Endothelial cell of umbilical vein (primary cell): ENCODE data around the gene RGS7. TPM values are rescaled to one million over a fixed set of nuclear protein-coding genes. Genes with fewer than 3 reads are reported as not detected.

ENCODE experiments used
- BruUV-seq: library from RNA; stranded (reverse); fragments of 400-500 nt; replicated peaks from 2 replicates; lab custom pipeline; 2021; lab: Mats Ljungman, UMichigan
- CTCF ChIA-PET: fragments of 300-600, 350-600 bp; sonication (Branson Sonifier 250); formaldehyde crosslinking; loops from one replicate; lab custom pipeline; 2021; ENCODE audit warnings: antibody characterized with exemption, inconsistent platforms; lab: Charles Lee
- POLR2A ChIA-PET: fragments of 300-600, 350-600 bp; sonication (Branson Sonifier 250); formaldehyde crosslinking; loops from one replicate; lab custom pipeline; 2021; ENCODE audit warnings: antibody characterized with exemption, inconsistent platforms; lab: Charles Lee
- DNase-seq: peaks from one replicate; pipeline ENCODE4 v3.0.0-alpha.2; 2011; ENCODE audit warnings: low read depth, low spot score
- FAIRE-seq: peaks from 2 replicates; lab custom pipeline; 2011; peaks lifted over from hg19 to GRCh38; lab: Jason Lieb, UNC
- H2AFZ ChIP-seq: 2 replicates; pipeline ENCODE4 v1.6.0; 2012; ENCODE audit warnings: low read depth, low read length, control low read depth, inconsistent platforms
- H3K27ac ChIP-seq: 2 replicates; pipeline ENCODE4 v1.5.1; 2011; ENCODE audit warnings: low read depth, mild to moderate bottlenecking, control low read depth, low read length, moderate library complexity; ENCODE audit not compliant: insufficient read depth
- H3K27me3 ChIP-seq, 2 experiments: 2 replicates each; pipeline versions ENCODE4 v1.6.0 to v1.6.1; 2011; ENCODE audit warnings: low read length in 2 of 2, mixed read lengths in 1 of 2; ENCODE audit not compliant: control insufficient read depth in 2 of 2, insufficient read depth in 2 of 2
- H3K36me3 ChIP-seq, 2 experiments: 2 replicates in 1 of 2; 3 replicates in 1 of 2; pipeline ENCODE4 v1.5.1; 2011; ENCODE audit warnings: low read length in 2 of 2, mild to moderate bottlenecking in 1 of 2, moderate library complexity in 1 of 2; ENCODE audit not compliant: control insufficient read depth in 2 of 2, insufficient read depth in 2 of 2; ENCODE audit errors: extremely low read depth in 1 of 2
- H3K4me1 ChIP-seq: 3 replicates; pipeline ENCODE4 v1.5.1; 2011; ENCODE audit warnings: mild to moderate bottlenecking, low read length; ENCODE audit not compliant: control insufficient read depth, insufficient read depth; ENCODE audit errors: extremely low read depth
- H3K4me2 ChIP-seq: 2 replicates; pipeline ENCODE4 v1.6.1; 2011; ENCODE audit warnings: low read length, control low read depth, mixed read lengths; ENCODE audit not compliant: insufficient read depth
- H3K4me3 ChIP-seq, 3 experiments: fragments of 200-600 bp in 1 of 3; sonication (generic), shearing (Covaris generic) in 1 of 3; replicated peaks in 1 of 3; 2 replicates each; pipeline ENCODE4 v1.5.1; 2011 to 2016; ENCODE audit warnings: control low read depth in 3 of 3, low read length in 3 of 3, mild to moderate bottlenecking in 2 of 3, inconsistent platforms in 1 of 3, low read depth in 1 of 3, moderate library complexity in 1 of 3; ENCODE audit not compliant: insufficient read depth in 1 of 3
- H3K79me2 ChIP-seq: 2 replicates; pipeline ENCODE4 v1.6.0; 2012; ENCODE audit warnings: low read length, inconsistent platforms; ENCODE audit not compliant: control insufficient read depth, insufficient read depth
- H3K9ac ChIP-seq: replicated peaks from 2 replicates; pipeline ENCODE3; 2011; ENCODE audit warnings: low read length, control low read depth; ENCODE audit not compliant: insufficient read depth; ENCODE audit errors: extremely low read depth
- H3K9me1 ChIP-seq: replicated peaks from 3 replicates; pipeline ENCODE4 v1.6.0; 2011; ENCODE audit warnings: mild to moderate bottlenecking, low read length; ENCODE audit not compliant: control insufficient read depth, insufficient read depth; ENCODE audit errors: extremely low read depth
- H3K9me3 ChIP-seq: replicated peaks from 2 replicates; pipeline ENCODE4 v1.5.1; 2012; ENCODE audit warnings: low read length, inconsistent platforms; ENCODE audit not compliant: control insufficient read depth, insufficient read depth
- H4K20me1 ChIP-seq: replicated peaks from 2 replicates; pipeline ENCODE3; 2011; ENCODE audit warnings: mild to moderate bottlenecking, low read length; ENCODE audit not compliant: control insufficient read depth, insufficient read depth; ENCODE audit errors: extremely low read depth
- EZH2 ChIP-seq: IDR thresholded peaks from 2 replicates; pipeline ENCODE4 v1.6.1; 2012; ENCODE audit warnings: borderline replicate concordance, low read depth, mild to moderate bottlenecking, moderate library complexity, low read length, inconsistent platforms; ENCODE audit not compliant: severe bottlenecking
- FOS ChIP-seq: IDR thresholded peaks from 2 replicates; pipeline ENCODE4 v1.6.1; 2011; ENCODE audit warnings: mild to moderate bottlenecking, low read length, moderate library complexity, borderline replicate concordance; ENCODE audit not compliant: insufficient read depth
- GATA2 ChIP-seq: IDR thresholded peaks from 2 replicates; pipeline ENCODE4 v1.7.0; 2011; ENCODE audit warnings: low read depth, mild to moderate bottlenecking, moderate library complexity, mixed read lengths, low read length; ENCODE audit not compliant: insufficient read length, insufficient read depth
- JUN ChIP-seq: IDR thresholded peaks from 2 replicates; pipeline ENCODE4 v1.6.1; 2011; ENCODE audit warnings: borderline replicate concordance, low read depth; ENCODE audit not compliant: insufficient read length, insufficient read depth
- MAX ChIP-seq: IDR thresholded peaks from 2 replicates; pipeline ENCODE4 v1.6.1; 2011; ENCODE audit not compliant: insufficient read depth, insufficient read length
- MYC ChIP-seq: IDR thresholded peaks from one replicate; pipeline ENCODE4 v1.6.1; 2011; ENCODE audit warnings: mild to moderate bottlenecking, low read depth, low read length
- POLR2A ChIP-seq: IDR thresholded peaks from 2 replicates; pipeline ENCODE4 v1.6.1; 2012; ENCODE audit warnings: low read depth, mild to moderate bottlenecking, control low read depth, low read length
- POLR2AphosphoS5 ChIP-seq: IDR thresholded peaks from 2 replicates; pipeline ENCODE4 v1.6.1; 2012; ENCODE audit warnings: low read depth, mild to moderate bottlenecking, control low read depth, low read length, moderate library complexity; ENCODE audit not compliant: insufficient read depth
- dilution Hi-C: fragments of 300-500 bp; cut with MboI; formaldehyde crosslinking; loops from one replicate; pipeline ENCODE4 v1.15.0; 2019; ENCODE audit warnings: low sequenced_read_pairs; ENCODE audit not compliant: extremely low pct_ligation_motif_present
- intact Hi-C: fragments of 100-400 bp; cut with micrococcal nuclease; formaldehyde crosslinking; loops from one replicate; pipeline ENCODE4 v1.10.0; 2022
- polyA plus RNA-seq, 4 experiments: library from polyadenylated mRNA; depleted of rRNA in 3 of 4; stranded (reverse) in 3 of 4; unstranded in 1 of 4; fragments of >200 nt; gene quantifications; 2 replicates each; pipeline versions ENCODE4 v1.2.1 to v1.2.3, GENCODE V29; 2011 to 2012; ENCODE audit warnings: missing spikeins in 1 of 4
- total RNA-seq: library from RNA; stranded (reverse); gene quantifications from 2 replicates; pipeline ENCODE4 v1.2.3, GENCODE V29; 2021
- TF ChIP-seq, protein P1 (sequence below), 2 donors: IDR thresholded peaks; 1 replicate in 1 of 2; 2 replicates in 1 of 2; pipeline ENCODE4 v1.5.1; 2011; ENCODE audit warnings: low read length in 2 of 2, mild to moderate bottlenecking in 2 of 2, moderate library complexity in 2 of 2, control low read depth in 1 of 2, inconsistent platforms in 1 of 2, low read depth in 1 of 2; ENCODE audit not compliant: insufficient read depth in 1 of 2; ENCODE audit errors: extremely low read depth in 1 of 2

RGS7 gene
- total and polyA plus RNA-seq, 2 donors (not counting 3 experiments of a cell fraction or from before 2014, with no cell fraction given), result 0.43 to 0.44 TPM

GRCh38 chr1:241007668-241008067 lies 349.3 kb downstream of the RGS7 start:
- CTCF ChIA-PET, result no interaction called here
- H3K4me1 ChIP-seq, result no peaks in the 10 kb centered on the region
- no peak overlapping the region for H3K27ac ChIP-seq
- POLR2A ChIA-PET, result no interaction called here
- FAIRE-seq (no peak), DNase-seq (no peak)
- no peak overlapping the region for H2AFZ ChIP-seq
- H3K4me2 ChIP-seq, result no peak overlapping the region
- TF ChIP-seq MYC (no peak), POLR2AphosphoS5 (no peak), POLR2A (no peak), MAX (no peak), JUN (no peak), GATA2 (no peak), EZH2 (no peak), FOS (no peak)
- TF ChIP-seq, protein P1, sequence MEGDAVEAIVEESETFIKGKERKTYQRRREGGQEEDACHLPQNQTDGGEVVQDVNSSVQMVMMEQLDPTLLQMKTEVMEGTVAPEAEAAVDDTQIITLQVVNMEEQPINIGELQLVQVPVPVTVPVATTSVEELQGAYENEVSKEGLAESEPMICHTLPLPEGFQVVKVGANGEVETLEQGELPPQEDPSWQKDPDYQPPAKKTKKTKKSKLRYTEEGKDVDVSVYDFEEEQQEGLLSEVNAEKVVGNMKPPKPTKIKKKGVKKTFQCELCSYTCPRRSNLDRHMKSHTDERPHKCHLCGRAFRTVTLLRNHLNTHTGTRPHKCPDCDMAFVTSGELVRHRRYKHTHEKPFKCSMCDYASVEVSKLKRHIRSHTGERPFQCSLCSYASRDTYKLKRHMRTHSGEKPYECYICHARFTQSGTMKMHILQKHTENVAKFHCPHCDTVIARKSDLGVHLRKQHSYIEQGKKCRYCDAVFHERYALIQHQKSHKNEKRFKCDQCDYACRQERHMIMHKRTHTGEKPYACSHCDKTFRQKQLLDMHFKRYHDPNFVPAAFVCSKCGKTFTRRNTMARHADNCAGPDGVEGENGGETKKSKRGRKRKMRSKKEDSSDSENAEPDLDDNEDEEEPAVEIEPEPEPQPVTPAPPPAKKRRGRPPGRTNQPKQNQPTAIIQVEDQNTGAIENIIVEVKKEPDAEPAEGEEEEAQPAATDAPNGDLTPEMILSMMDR (IDR thresholded peaks at IDR 0.05; ENCODE audit: extremely low read depth in 1 of 2, insufficient read depth in 1 of 2, low read depth in 1 of 2, low read length in 2 of 2), result no peak
- H3K9me3 ChIP-seq, result no peaks in the 10 kb centered on the region
- H3K9ac ChIP-seq, result no peak overlapping the region
- no peak overlapping the region for H3K4me3 ChIP-seq
- no TSS peak for BruUV-seq
- H3K79me2 ChIP-seq, result no peaks in the 10 kb centered on the region
- no peaks in the 10 kb centered on the region for H3K27me3 ChIP-seq
- H3K9me1 ChIP-seq, result no peaks in the 10 kb centered on the region
- no peaks in the 10 kb centered on the region for H4K20me1 ChIP-seq
- dilution Hi-C loops (no loop called here), intact Hi-C loops (no loop called here)
- H3K36me3 ChIP-seq, result no peaks in the 10 kb centered on the region
